ENCODE measurements around the gene DAND5.

GRCh38 chr19:12922959-12923358 lies 46.4 kb upstream of the DAND5 start:
- TF ChIP-seq POLR2AphosphoS5 (IDR thresholded peaks at IDR 0.05), result no peak
- TF ChIP-seq, protein P1, sequence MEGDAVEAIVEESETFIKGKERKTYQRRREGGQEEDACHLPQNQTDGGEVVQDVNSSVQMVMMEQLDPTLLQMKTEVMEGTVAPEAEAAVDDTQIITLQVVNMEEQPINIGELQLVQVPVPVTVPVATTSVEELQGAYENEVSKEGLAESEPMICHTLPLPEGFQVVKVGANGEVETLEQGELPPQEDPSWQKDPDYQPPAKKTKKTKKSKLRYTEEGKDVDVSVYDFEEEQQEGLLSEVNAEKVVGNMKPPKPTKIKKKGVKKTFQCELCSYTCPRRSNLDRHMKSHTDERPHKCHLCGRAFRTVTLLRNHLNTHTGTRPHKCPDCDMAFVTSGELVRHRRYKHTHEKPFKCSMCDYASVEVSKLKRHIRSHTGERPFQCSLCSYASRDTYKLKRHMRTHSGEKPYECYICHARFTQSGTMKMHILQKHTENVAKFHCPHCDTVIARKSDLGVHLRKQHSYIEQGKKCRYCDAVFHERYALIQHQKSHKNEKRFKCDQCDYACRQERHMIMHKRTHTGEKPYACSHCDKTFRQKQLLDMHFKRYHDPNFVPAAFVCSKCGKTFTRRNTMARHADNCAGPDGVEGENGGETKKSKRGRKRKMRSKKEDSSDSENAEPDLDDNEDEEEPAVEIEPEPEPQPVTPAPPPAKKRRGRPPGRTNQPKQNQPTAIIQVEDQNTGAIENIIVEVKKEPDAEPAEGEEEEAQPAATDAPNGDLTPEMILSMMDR (IDR thresholded peaks at IDR 0.05), result no peak
